Lower leg skin (tissue), 3 donors: ENCODE measurements around the gene BTN2A1.

Source experiments
- POLR2A ChIP-seq, 2 donors: fragments of 450-650 bp; IDR thresholded peaks; one replicate each; pipeline ENCODE4 v1.6.1; 2016 to 2017; ENCODE audit warnings: antibody characterized with exemption in 2 of 2, mild to moderate bottlenecking in 1 of 2, moderate library complexity in 1 of 2
- TF ChIP-seq, protein P1 (sequence below), 3 donors: fragments of 450-650 bp; IDR thresholded peaks; one replicate each; pipeline ENCODE4 v1.5.1; 2016; ENCODE audit warnings: antibody characterized with exemption in 3 of 3, mild to moderate bottlenecking in 3 of 3, moderate library complexity in 2 of 3

DNA sequence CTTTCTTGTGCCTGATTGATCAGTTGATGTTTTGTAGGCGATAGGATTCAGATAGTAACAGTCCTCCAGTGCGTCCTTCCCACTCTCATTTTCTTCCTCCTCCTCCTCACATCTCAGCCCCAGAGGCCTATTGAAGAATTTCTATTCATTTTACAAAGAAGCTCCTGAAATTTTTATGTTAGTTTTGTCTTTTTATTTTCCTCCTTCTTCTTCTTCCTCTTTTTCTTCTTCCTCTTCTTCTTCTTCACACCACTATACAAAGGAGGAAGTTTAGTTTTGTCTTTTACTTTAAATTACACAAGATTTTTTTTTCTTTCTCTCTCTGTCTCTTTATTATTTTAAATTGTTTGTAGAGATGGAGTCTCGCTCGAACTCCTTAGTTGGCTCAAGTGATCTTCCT is 19.1 kb downstream of the BTN2A1 start:
- TF ChIP-seq, protein P1, sequence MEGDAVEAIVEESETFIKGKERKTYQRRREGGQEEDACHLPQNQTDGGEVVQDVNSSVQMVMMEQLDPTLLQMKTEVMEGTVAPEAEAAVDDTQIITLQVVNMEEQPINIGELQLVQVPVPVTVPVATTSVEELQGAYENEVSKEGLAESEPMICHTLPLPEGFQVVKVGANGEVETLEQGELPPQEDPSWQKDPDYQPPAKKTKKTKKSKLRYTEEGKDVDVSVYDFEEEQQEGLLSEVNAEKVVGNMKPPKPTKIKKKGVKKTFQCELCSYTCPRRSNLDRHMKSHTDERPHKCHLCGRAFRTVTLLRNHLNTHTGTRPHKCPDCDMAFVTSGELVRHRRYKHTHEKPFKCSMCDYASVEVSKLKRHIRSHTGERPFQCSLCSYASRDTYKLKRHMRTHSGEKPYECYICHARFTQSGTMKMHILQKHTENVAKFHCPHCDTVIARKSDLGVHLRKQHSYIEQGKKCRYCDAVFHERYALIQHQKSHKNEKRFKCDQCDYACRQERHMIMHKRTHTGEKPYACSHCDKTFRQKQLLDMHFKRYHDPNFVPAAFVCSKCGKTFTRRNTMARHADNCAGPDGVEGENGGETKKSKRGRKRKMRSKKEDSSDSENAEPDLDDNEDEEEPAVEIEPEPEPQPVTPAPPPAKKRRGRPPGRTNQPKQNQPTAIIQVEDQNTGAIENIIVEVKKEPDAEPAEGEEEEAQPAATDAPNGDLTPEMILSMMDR (IDR thresholded peaks at IDR 0.05), result no peak
- TF ChIP-seq POLR2A (IDR thresholded peaks at IDR 0.05), result no peak
